ENCODE measurements around the gene GABRB2.

GRCh38 chr5:161278739-161279660 lies 267.5 kb downstream of the GABRB2 start:
- TF ChIP-seq POLR2A (IDR thresholded peaks at IDR 0.05) (no peak), CTCF (IDR thresholded peaks at IDR 0.05) (no peak)

All from adrenal gland (tissue), 5 donors.